Keratinocyte (primary cell): ENCODE data around the gene OR10H2. TPM values are rescaled to one million over a fixed set of nuclear protein-coding genes. Genes with fewer than 3 reads are reported as not detected.

Source experiments
- DNase-seq: peaks from one replicate; pipeline ENCODE4 v3.0.0-alpha.2; 2011; ENCODE audit warnings: low read depth, missing footprints, low spot score
- FAIRE-seq: peaks from 2 replicates; lab custom pipeline; 2011; peaks lifted over from hg19 to GRCh38; lab: Jason Lieb, UNC
- H2AFZ ChIP-seq: 2 replicates; pipeline ENCODE4 v1.6.0; 2012; ENCODE audit warnings: low read length, control low read depth, inconsistent platforms; ENCODE audit not compliant: control insufficient read depth
- H3K27ac ChIP-seq: 2 replicates; pipeline ENCODE4 v1.5.1; 2011; ENCODE audit warnings: low read length; ENCODE audit not compliant: control insufficient read depth, insufficient read depth
- H3K27me3 ChIP-seq: 3 replicates; pipeline ENCODE4 v1.6.0; 2011; ENCODE audit warnings: low read length; ENCODE audit not compliant: control insufficient read depth, insufficient read depth; ENCODE audit errors: extremely low read depth
- H3K36me3 ChIP-seq, 2 experiments: 2 replicates in 1 of 2; 3 replicates in 1 of 2; pipeline ENCODE4 v1.5.1; 2011; ENCODE audit warnings: low read length in 2 of 2, mild to moderate bottlenecking in 1 of 2; ENCODE audit not compliant: control insufficient read depth in 2 of 2, insufficient read depth in 2 of 2; ENCODE audit errors: extremely low read depth in 1 of 2
- H3K4me1 ChIP-seq: 3 replicates; pipeline ENCODE4 v1.5.1; 2011; ENCODE audit warnings: low read length; ENCODE audit not compliant: control insufficient read depth, insufficient read depth; ENCODE audit errors: extremely low read depth
- H3K4me2 ChIP-seq: 3 replicates; pipeline ENCODE4 v1.6.0; 2011; ENCODE audit warnings: low read depth, low read length; ENCODE audit not compliant: control insufficient read depth, insufficient read depth; ENCODE audit errors: extremely low read depth
- H3K4me3 ChIP-seq, 3 experiments: fragments of 200-600 bp in 1 of 3; sonication (generic) in 1 of 3; 2 replicates in 2 of 3; 3 replicates in 1 of 3; pipeline ENCODE4 v1.5.1; 2011 to 2016; ENCODE audit warnings: low read length in 3 of 3, mild to moderate bottlenecking in 3 of 3, control low read depth in 2 of 3, inconsistent platforms in 1 of 3, low read depth in 1 of 3, mixed read lengths in 1 of 3, mixed run types in 1 of 3, moderate library complexity in 1 of 3; ENCODE audit not compliant: control insufficient read depth in 2 of 3, insufficient read depth in 2 of 3; ENCODE audit errors: extremely low read depth in 1 of 3
- H3K79me2 ChIP-seq: 2 replicates; pipeline ENCODE4 v1.6.0; 2012; ENCODE audit warnings: low read length; ENCODE audit not compliant: control insufficient read depth, insufficient read depth
- H3K9ac ChIP-seq: 3 replicates; pipeline ENCODE4 v1.6.0; 2011; ENCODE audit warnings: low read length; ENCODE audit not compliant: control insufficient read depth, insufficient read depth; ENCODE audit errors: extremely low read depth
- H3K9me1 ChIP-seq: 3 replicates; pipeline ENCODE4 v1.6.0; 2011; ENCODE audit warnings: low read length; ENCODE audit not compliant: control insufficient read depth, insufficient read depth; ENCODE audit errors: extremely low read depth
- H3K9me3 ChIP-seq: 2 replicates; pipeline ENCODE4 v1.5.1; 2012; ENCODE audit warnings: low read depth, low read length; ENCODE audit not compliant: control insufficient read depth
- H4K20me1 ChIP-seq: 3 replicates; pipeline ENCODE4 v1.6.0; 2011; ENCODE audit warnings: low read length; ENCODE audit not compliant: control insufficient read depth, insufficient read depth; ENCODE audit errors: extremely low read depth
- CTCF ChIP-seq, 3 experiments: IDR thresholded peaks in 1 of 3; conservative IDR thresholded peaks in 1 of 3; optimal IDR thresholded peaks in 1 of 3; 2 replicates in 2 of 3; 3 replicates in 1 of 3; pipeline versions ENCODE3 to v1.5.1; 2011; ENCODE audit warnings: low read length in 3 of 3, mild to moderate bottlenecking in 3 of 3, moderate library complexity in 2 of 3, control low read depth in 1 of 3, inconsistent platforms in 1 of 3; ENCODE audit not compliant: insufficient read depth in 2 of 3; ENCODE audit errors: extremely low read depth in 1 of 3
- EZH2 ChIP-seq: IDR thresholded peaks from one replicate; pipeline ENCODE4 v1.6.1; 2012; ENCODE audit warnings: inconsistent platforms, mild to moderate bottlenecking, low read length, moderate library complexity
- dilution Hi-C: fragments of 300-500 bp; cut with MboI; formaldehyde crosslinking; loops from one replicate; pipeline ENCODE4 v1.7.0; 2020; ENCODE audit warnings: low sequenced_read_pairs; ENCODE audit not compliant: extremely low pct_ligation_motif_present
- polyA plus RNA-seq, 5 experiments: library from polyadenylated mRNA; depleted of rRNA in 3 of 5; stranded (reverse) in 3 of 5; stranded (forward) in 1 of 5; unstranded in 1 of 5; fragments of >200 nt; gene quantifications; 1 replicate in 1 of 5; 2 replicates in 3 of 5; 3 replicates in 1 of 5; pipeline versions ENCODE4 v1.2.1 to v1.2.3, GENCODE V29; 2011 to 2012; ENCODE audit warnings: missing spikeins in 2 of 5, low read depth in 1 of 5, low replicate concordance in 1 of 5

The OR10H2 gene
- polyA plus RNA-seq, 1 donor (not counting 4 experiments of a cell fraction or from before 2014, with no cell fraction given), result not detected

- no peaks in the 10 kb centered on the region for H3K4me1 ChIP-seq
- DNase-seq, result no peak
Observed at GRCh38 chr19:15680478-15681322, 47.1 kb upstream of the OR10H2 start.

GRCh38 chr19:15683411-15683810 is 44.4 kb upstream of the OR10H2 start:
- Histone ChIP-seq H3K9ac (no peak overlapping the region), H4K20me1 (no peaks in the 10 kb centered on the region), H2AFZ (no peak overlapping the region), H3K9me1 (no peaks in the 10 kb centered on the region), H3K79me2 (no peaks in the 10 kb centered on the region), H3K4me3 (no peak overlapping the region), H3K4me1 (no peaks in the 10 kb centered on the region), H3K4me2 (no peak overlapping the region), H3K27me3 (no peaks in the 10 kb centered on the region), H3K36me3 (no peaks in the 10 kb centered on the region), H3K9me3 (no peaks in the 10 kb centered on the region), H3K27ac (no peak overlapping the region)
- dilution Hi-C loops, result no loop called here
- TF ChIP-seq CTCF (optimal IDR thresholded peaks at IDR 0.05 in 1 of 3, IDR thresholded peaks at IDR 0.05 in 1 of 3, conservative IDR thresholded peaks at IDR 0.05 in 1 of 3; ENCODE audit: extremely low read depth in 1 of 3, insufficient read depth in 2 of 3, low read length in 3 of 3) (no peak), EZH2 (no peak)
- no peak for DNase-seq
- no peak for FAIRE-seq

More at GRCh38 chr19:15680478-15681322, 47.1 kb upstream of the OR10H2 start:
- Histone ChIP-seq H3K9me1 (no peaks in the 10 kb centered on the region), H3K9ac (no peak overlapping the region), H3K4me3 (no peak overlapping the region), H3K4me2 (no peak overlapping the region), H3K36me3 (no peaks in the 10 kb centered on the region), H3K27me3 (no peaks in the 10 kb centered on the region), H2AFZ (no peak overlapping the region), H3K79me2 (no peaks in the 10 kb centered on the region), H3K9me3 (no peaks in the 10 kb centered on the region), H3K27ac (no peak overlapping the region), H4K20me1 (no peaks in the 10 kb centered on the region)
- no peak for FAIRE-seq
- dilution Hi-C loops, result no loop called here
- TF ChIP-seq EZH2, result no peak
- no peak for TF ChIP-seq CTCF (optimal IDR thresholded peaks at IDR 0.05 in 1 of 3, IDR thresholded peaks at IDR 0.05 in 1 of 3, conservative IDR thresholded peaks at IDR 0.05 in 1 of 3; ENCODE audit: extremely low read depth in 1 of 3, insufficient read depth in 2 of 3, low read length in 3 of 3)
